HepG2 (cell line): ENCODE results near the gene NSG2. TPM values are rescaled to one million over a fixed set of nuclear protein-coding genes. Genes with fewer than 3 reads are reported as not detected.

Source experiments
- ATAC-seq: fragments of 200-7000 bp; cut with Tn5 transposase; 3 replicates; pipeline ENCODE4 v1.9.1; 2020; ENCODE audit warnings: mild to moderate bottlenecking, moderate library complexity
- BruUV-seq: library from RNA; stranded (reverse); fragments of 400-500 nt; replicated peaks from 2 replicates; lab custom pipeline; 2021; lab: Mats Ljungman, UMichigan
- CTCF ChIA-PET: fragments of 300-600 bp; formaldehyde crosslinking; extraction: SDS; loops from one replicate; lab custom pipeline; 2021; ENCODE audit warnings: low total read pairs, inconsistent platforms, low intra/inter-chr PET ratio; lab: Yijun Ruan, JAX
- POLR2A ChIA-PET: fragments of 350-600 bp; sonication (Branson Sonifier 250); formaldehyde crosslinking; loops from one replicate; lab custom pipeline; 2020; ENCODE audit warnings: antibody characterized with exemption, inconsistent platforms; lab: Yijun Ruan, JAX
- DNase-seq: peaks from one replicate; pipeline ENCODE4 v3.0.0-alpha.2; 2015; ENCODE audit warnings: low spot score
- FAIRE-seq: peaks from 3 replicates; lab custom pipeline; 2011; peaks lifted over from hg19 to GRCh38; lab: Jason Lieb, UNC
- H2AFZ ChIP-seq: one replicate; pipeline ENCODE4 v1.6.1; 2011; ENCODE audit warnings: low read length, inconsistent platforms
- H3K27ac ChIP-seq: fragments of 300-600 bp; 3 replicates; pipeline ENCODE4 v1.8.0; 2011; ENCODE audit warnings: mixed run types, mild to moderate bottlenecking, mixed read lengths, low read length, inconsistent platforms; ENCODE audit not compliant: insufficient read depth; ENCODE audit errors: extremely low read length
- H3K27me3 ChIP-seq, 2 experiments: fragments of 200-600 bp in 1 of 2; 2 replicates in 1 of 2; 3 replicates in 1 of 2; pipeline versions ENCODE4 v1.6.0 to v1.8.0; 2011; ENCODE audit warnings: low read length in 2 of 2, mild to moderate bottlenecking in 2 of 2, moderate library complexity in 2 of 2, inconsistent platforms in 1 of 2; ENCODE audit not compliant: insufficient read depth in 2 of 2, control insufficient read depth in 1 of 2
- H3K36me3 ChIP-seq, 2 experiments: fragments of 200-600 bp in 1 of 2; replicated peaks in 1 of 2; 2 replicates in 1 of 2; 3 replicates in 1 of 2; pipeline versions ENCODE4 v1.5.1 to v1.8.0; 2011; ENCODE audit warnings: low read length in 2 of 2, inconsistent platforms in 1 of 2; ENCODE audit not compliant: insufficient read depth in 2 of 2, control insufficient read depth in 1 of 2
- H3K4me1 ChIP-seq: 2 replicates; pipeline ENCODE4 v1.5.1; 2012; ENCODE audit warnings: low read length, inconsistent platforms; ENCODE audit not compliant: insufficient read depth
- H3K4me2 ChIP-seq: 2 replicates; pipeline ENCODE4 v1.6.0; 2011; ENCODE audit warnings: low read depth, low read length, inconsistent platforms
- H3K4me3 ChIP-seq, 3 experiments: fragments of 200-600 bp in 1 of 3; sonication (generic), shearing (Covaris generic) in 1 of 3; replicated peaks in 1 of 3; 2 replicates each; pipeline ENCODE4 v1.5.1; 2011 to 2016; ENCODE audit warnings: low read length in 3 of 3, inconsistent platforms in 2 of 3, low read depth in 2 of 3, mild to moderate bottlenecking in 2 of 3, control low read depth in 1 of 3, mixed read lengths in 1 of 3; ENCODE audit not compliant: insufficient read depth in 1 of 3
- H3K79me2 ChIP-seq: one replicate; pipeline ENCODE4 v1.6.1; 2011; ENCODE audit warnings: low read length, inconsistent platforms; ENCODE audit not compliant: insufficient read depth
- H3K9ac ChIP-seq: 2 replicates; pipeline ENCODE4 v1.6.0; 2011; ENCODE audit warnings: mild to moderate bottlenecking, low read depth, low read length, inconsistent platforms; ENCODE audit not compliant: insufficient read depth
- H3K9me3 ChIP-seq: 2 replicates; pipeline ENCODE4 v1.5.1; 2012; ENCODE audit warnings: mild to moderate bottlenecking, low read length
- H4K20me1 ChIP-seq: 2 replicates; pipeline ENCODE4 v1.6.0; 2011; ENCODE audit warnings: inconsistent platforms, mild to moderate bottlenecking, low read length, moderate library complexity; ENCODE audit not compliant: insufficient read depth
- NCOA2 ChIP-seq: sonication (generic); formaldehyde crosslinking; IDR thresholded peaks from 2 replicates; pipeline ENCODE4 v1.8.0; 2022; ENCODE audit warnings: inconsistent platforms
- RFX1 ChIP-seq: fragments of 450-650 bp; IDR thresholded peaks from 2 replicates; pipeline ENCODE4 v1.6.1; 2017
- TOE1 ChIP-seq: sonication (generic); formaldehyde crosslinking; IDR thresholded peaks from 2 replicates; pipeline ENCODE4 v1.4.0; 2020; ENCODE audit warnings: mild to moderate bottlenecking, missing genetic modification reagents
- ZNF407 ChIP-seq: sonication (generic); formaldehyde crosslinking; IDR thresholded peaks from one replicate; pipeline ENCODE4 v1.5.1; 2020; ENCODE audit warnings: mild to moderate bottlenecking, missing genetic modification reagents; ENCODE audit errors: not compliant biosample characterization
- WGBS: methylation state at CpG from one replicate; pipeline ENCODE4 v1.1.6; 2017; ENCODE audit warnings: low lambda C conversion rate; 5-methylcytosine and 5-hydroxymethylcytosine counted together
- in situ Hi-C: cut with HindIII; loops from 2 replicates; pipeline ENCODE4 v1.10.0; 2017; ENCODE audit warnings: low pct_unique_long_range_greater_than_20kb; ENCODE audit not compliant: extremely low pct_ligation_motif_present
- intact Hi-C: fragments of 100-400 bp; cut with micrococcal nuclease; formaldehyde crosslinking; loops from one replicate; pipeline ENCODE4 v1.10.0; 2022; ENCODE audit not compliant: unreplicated experiment
- polyA plus RNA-seq, 8 experiments: library from polyadenylated mRNA; depleted of rRNA in 3 of 8; stranded (reverse) in 7 of 8; unstranded in 1 of 8; fragments of >200 nt; fragmentation: Illumina TruSeq in 4 of 8; extraction: Trizol in 4 of 8; gene quantifications; 2 replicates each; pipeline versions ENCODE4 v1.2.1 to v1.2.3, GENCODE V29; 2011 to 2016; ENCODE audit warnings: low read depth in 4 of 8, missing spikeins in 1 of 8, mixed read lengths in 1 of 8; ENCODE audit not compliant: insufficient read depth in 1 of 8
- total RNA-seq, 5 experiments: library from RNA; depleted of rRNA; stranded (reverse); fragments of >200 nt; fragmentation: Illumina TruSeq; extraction: Trizol; gene quantifications; 2 replicates each; pipeline ENCODE4 v1.2.3, GENCODE V29; 2016; ENCODE audit warnings: low read depth in 1 of 5

Gene NSG2
- total and polyA plus RNA-seq, 2 of the 13 experiments (the other 11 are each of a cell fraction or from before 2014, with no cell fraction given), result 0.21 TPM; not detected in 1

- TF ChIP-seq ZNF407 (no peak), TOE1 (CRISPR knock-in tag) (no peak)
These were observed 99.6 kb downstream of the NSG2 start (continued) for GRCh38 chr5:174145091-174145490.

- peaks cover 1 to 6% of the 10 kb centered on the region in 2 experiments; a peak in 3 of 5 replicates for H3K27me3 ChIP-seq
- in situ Hi-C loops (no loop called here), intact Hi-C loops (no loop called here)
- POLR2A ChIA-PET, result no interaction called here
- FAIRE-seq, result no peak
- WGBS, result 11% methylated on average over 5 of the region's 5 CpGs
- no peaks in the 10 kb centered on the region for H3K4me1 ChIP-seq
- no peak overlapping the region for H3K9ac ChIP-seq
- H3K9me3 ChIP-seq, result no peaks in the 10 kb centered on the region
- no TSS peak for BruUV-seq
- no peaks in the 10 kb centered on the region for H4K20me1 ChIP-seq
- H3K4me3 ChIP-seq, result no peak overlapping the region
- ATAC-seq, result no peak
- no peak overlapping the region for H3K4me2 ChIP-seq
- peak; percentile 12; the same call in 1 of the 2 replicates for TF ChIP-seq RFX1
- TF ChIP-seq NCOA2 (CRISPR knock-in tag), result no peak
- no peaks in the 10 kb centered on the region for H3K36me3 ChIP-seq
- DNase-seq, result no peak
- H3K27ac ChIP-seq, result no peak overlapping the region
- no peak overlapping the region for H2AFZ ChIP-seq
- H3K79me2 ChIP-seq, result no peaks in the 10 kb centered on the region
- CTCF ChIA-PET, result no interaction called here
These were observed 100.3 kb downstream of the NSG2 start for GRCh38 chr5:174145821-174146220.
